GM21529 (cell line): ENCODE data around the gene LSS.
A peak's percentile ranks its signal among the peaks of the same experiment; 100 is the strongest.
"Not testable (repeated sequence)": the region's sequence is repeated elsewhere in the genome, so short reads cannot be mapped to it uniquely, and the experiment has no call there.

Experiments used
- ATAC-seq: cut with Tn5 transposase; IDR thresholded peaks from one replicate; pipeline ENCODE4 v1.9.1; 2021; ENCODE audit not compliant: unreplicated experiment

LSS gene

GRCh38 chr21:46246345-46246744 lies 17.8 kb upstream of the LSS start:
- ATAC-seq: no peak

DNA sequence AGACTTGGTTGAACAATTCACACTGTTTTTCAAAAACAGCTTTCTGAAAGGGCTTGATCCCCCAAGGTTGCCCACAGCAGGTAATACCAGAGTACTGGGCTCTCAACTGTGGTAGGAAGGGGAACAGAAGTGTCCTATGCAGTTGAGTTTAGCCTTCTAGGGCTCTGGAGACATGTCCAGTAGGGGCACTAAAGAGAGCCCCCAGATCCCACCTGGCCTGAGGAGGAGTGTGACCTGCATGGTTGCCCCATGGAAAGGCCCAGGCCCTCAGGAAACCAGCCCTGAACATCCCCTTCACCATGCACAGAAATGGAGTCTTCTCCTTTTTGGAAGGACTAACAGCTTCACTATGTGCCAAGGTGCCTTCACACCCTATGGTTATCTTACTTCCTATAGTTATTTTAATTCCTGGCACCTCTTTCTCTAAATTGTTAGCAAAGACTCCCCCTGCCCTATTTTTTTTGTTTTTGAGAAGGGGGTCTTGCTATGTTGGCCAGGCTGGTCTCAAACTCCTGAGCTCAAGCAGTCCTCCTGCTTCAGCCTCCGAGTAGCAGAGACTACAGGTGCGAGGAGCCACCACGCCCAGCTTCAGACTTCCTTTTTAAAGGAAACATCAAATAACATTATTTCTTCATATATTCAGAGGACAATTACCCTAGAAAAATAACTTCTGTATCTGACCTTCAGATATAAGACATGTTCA lies 16.8 kb upstream of the LSS start:
- no peak for ATAC-seq

DNA sequence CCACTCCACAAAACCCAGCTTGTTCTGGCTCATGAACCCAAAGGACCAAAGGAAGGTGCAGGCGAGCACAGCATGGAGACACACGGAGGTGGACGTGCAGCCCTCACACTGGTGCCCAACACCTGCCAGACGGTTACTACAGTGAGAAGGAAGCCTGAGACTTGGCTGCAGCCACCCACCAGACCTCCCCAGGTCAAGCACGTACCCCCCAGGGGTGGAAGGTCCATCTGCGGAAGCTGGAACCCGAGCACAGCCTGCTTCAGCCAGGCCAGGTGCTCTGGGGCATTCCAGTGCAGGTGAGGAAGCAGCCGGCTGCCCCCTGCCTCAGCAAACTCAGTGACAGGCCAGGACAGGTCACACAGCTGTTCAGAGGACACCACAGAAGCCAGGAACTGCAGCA lies 16.0 kb upstream of the LSS start:
- ATAC-seq: no peak

DNA sequence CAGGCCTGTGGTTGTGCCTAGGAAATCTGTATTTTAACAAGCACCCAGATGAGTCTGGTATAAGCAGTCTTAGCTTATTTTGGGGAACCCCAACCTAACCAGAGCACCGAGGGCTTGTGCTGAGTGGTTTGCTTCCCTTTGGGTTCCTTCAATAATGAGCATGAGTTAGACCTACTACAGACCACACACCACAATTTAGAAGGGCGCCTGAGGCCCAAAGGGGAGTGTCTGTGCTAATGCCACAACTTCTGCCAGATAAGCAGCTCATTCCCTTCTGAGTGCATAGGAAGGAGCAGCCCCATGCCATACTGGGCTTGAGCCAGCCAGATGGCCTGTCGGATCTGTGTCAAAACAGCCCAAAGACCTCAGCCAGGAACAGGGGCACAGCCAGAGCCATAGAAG lies 15.4 kb upstream of the LSS start:
- no peak for ATAC-seq

GRCh38 chr21:46243325-46243724 lies 14.8 kb upstream of the LSS start:
- ATAC-seq: no peak

DNA sequence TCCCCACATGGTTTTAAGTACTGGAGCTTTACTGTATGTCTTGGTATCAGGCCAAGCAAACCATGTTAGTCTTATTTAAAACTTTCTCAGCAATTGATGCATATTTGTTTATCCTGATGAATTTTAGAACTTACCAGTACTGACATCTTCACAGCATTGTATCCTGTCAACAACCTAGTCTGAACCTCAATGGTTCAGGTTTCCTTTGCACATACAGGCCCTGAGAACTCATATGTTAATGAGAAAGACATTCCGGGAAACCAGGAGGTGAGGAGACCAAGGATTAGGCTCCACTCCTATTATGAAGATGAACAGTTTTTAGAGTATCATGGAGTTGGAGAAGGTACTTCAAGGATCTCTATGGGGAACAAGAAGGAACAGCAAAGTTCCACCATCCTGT lies 13.0 kb upstream of the LSS start:
- not testable (repeated sequence) for ATAC-seq

GRCh38 chr21:46239817-46240325 lies 11.3 kb upstream of the LSS start:
- no peak for ATAC-seq

- no peak for ATAC-seq
These were observed 8.9 kb upstream of the LSS start for GRCh38 chr21:46237474-46237873.

- ATAC-seq: no peak
These were observed 5.9 kb upstream of the LSS start for GRCh38 chr21:46234436-46234950.

DNA sequence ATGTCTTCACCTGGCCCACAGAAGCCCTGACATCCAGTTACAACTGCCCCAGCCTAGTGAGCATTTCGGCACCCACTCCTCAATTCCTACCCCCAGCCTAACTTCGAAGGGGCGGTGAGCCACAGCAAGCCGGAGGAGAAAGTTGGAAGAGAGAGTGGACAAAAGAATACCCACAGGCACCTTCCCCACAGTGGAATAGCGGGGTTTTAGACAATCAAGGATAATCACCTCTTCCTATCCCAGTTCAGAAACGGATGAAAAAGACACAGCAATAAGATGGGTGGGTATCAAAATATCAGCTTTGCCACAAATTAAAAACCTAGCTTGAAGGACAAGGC lies 1.3 kb upstream of the LSS start:
- no peak for ATAC-seq

DNA sequence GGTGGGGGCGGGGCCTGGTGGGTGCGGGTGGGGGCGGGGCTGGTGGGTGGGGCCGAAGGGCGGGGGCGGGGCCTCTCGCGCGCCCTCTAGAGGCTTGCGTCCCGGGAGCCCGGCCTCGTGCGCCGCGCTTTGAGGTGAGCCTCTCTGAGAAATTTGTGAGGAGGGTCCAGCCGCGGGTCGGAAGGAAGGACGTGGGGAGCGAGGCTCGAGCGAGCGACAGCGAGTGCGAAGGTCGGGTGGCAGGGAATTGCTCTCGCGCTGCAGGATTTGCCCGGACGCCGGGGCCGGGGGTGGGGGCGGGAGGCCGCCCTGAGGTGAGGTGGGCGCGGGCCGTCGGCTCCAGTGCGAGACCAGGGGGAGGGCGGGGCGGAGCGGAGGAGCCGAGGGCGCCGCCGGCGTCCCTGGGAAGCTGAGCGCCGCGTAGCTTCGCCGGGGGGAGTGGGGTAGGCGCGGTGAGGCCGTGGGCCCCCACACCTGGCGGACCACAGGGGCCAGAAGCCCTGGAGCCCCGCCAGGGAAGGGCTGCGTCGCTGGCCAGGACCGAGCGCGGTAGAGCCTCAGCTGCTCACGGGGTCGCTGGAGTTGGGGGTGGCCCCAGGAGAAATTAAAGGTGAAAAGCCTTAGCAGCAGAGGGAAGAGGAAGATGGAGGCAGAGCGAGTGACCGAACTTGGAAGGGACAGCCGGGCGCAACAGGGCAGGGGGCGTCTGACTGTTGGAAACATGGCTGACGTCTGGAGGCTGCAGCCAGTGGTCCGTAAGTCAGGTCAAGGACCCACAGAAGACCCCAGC lies 754 bp upstream of the LSS start:
- ATAC-seq: peak; percentile 22

GRCh38 chr21:46227811-46228344 lies 696 bp downstream of the LSS start:
- ATAC-seq: no peak

DNA sequence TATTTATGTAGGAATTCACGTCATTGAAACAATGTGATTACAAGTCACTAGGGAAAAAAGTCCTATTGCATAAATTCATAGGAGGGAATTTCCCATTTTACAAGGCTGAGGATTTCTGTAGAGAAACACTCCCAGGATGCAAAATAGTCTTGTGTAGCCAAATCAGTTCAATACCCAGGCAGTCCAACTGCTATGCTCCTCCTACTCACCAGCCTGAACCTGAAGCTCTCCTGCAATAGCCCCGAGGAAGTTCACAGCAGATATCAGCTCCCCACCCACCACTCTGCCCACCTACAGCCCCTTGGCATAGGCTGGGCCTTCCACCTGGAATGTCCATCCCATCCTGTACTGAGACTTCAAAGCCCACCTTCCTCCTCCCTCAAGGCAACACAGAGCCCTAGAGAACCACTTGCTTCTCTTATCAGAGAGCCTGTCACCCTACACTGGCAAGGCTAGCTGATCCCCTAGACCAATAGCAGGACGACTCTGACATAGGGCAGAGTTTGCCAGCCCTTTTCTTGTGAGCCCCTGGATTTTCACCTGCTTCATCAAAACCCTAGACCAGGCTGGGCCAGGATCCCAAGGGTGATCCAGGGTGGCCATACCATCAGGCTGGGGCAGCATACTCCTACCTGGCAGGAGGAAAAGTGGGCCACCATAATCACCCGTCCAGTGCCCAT lies 1.5 kb downstream of the LSS start:
- peak; percentile 27 for ATAC-seq

DNA sequence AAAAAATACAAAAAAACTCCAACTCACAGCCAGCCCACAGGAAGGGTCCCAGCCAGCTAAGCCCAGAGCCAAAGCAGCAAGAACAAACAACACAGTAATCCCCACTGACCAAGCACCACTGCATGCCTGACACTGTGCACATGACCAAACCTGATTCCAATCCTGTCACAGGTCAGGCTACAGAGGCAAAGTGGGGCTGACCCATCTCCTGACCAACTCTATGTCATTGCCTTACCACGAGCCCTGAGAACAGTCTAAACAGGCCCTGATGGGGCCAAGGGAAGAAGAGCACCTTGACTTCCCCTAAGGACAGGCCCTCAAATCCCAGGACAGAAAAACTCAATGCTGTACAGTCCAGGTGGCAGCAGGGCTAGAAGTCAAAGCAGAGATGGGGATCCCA lies 2.4 kb downstream of the LSS start:
- ATAC-seq: no peak

DNA sequence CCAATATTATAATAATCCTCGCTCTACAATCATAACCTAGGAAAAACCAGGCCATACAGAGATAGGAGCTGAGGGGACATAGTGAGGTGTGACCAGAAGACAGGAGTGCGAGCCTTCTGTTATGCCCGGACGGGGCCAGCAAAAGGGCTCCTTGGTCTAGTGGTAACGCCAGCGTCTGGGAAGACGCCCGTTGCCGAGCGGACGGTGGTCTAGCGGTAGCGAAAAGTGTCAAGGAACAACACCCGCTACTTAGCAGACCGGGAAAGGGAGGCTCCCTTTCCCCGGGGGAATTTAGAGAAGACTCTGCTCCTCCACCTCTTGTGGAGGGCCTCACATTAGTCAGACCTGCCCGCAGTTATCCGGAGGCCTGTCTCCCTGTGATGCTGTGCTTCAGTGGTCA lies 4.9 kb downstream of the LSS start:
- not testable (repeated sequence) for ATAC-seq

DNA sequence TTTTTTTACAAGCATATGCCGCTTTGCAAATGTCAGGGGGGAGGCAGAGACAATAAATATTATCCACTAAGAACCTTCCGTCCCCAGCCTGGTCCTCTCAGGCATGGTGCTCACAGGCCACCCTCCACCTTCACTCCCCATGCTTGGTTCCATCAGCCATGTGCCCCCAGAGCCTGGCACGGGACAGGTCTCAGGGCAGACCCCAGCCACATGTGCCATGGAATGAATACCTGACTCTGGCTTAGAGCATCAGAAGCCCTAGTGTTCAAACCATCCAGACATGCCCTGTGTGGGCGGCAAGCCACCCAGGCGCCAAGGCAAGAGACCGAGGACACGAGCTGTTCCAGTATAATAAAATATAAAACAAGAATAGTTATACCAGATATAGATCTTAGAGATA lies 5.4 kb downstream of the LSS start:
- ATAC-seq: no peak

- ATAC-seq: no peak
These were observed 6.0 kb downstream of the LSS start for GRCh38 chr21:46222436-46223116.

DNA sequence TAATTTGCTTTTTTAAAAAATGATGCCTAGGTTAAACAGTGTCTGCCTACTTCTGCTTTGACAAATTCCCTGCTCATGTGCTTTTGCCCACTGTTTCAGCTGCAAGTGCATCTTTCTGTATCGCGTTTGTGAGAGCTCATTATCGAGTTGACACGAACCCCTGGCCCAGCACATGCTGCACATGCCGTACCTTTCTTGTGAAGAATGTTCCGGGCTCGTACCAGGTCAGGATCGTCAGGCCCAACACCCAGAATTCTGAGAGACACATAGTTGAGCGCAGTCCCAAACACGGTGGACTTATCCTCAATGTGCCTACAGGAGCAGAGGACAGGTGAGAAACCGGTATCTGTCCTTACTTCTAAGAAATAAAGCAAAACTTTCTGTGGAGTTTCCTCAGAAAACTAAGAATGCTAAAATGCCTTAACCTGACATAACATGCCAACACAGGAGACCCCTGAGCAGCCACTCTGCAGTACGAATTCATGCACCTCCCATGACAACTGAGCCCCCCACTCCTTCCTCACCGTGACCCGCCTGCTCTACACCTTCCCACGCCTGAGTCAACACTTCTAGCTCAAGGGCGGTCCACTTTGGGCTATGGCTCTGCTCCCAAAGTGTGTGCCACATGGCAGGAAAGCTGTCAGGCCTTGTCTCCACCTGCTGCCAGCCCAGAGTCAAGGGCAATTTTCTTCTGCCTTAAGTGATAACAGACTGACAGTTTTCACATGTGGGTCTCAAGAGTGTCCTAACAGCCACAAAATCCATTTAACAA lies 6.7 kb downstream of the LSS start:
- ATAC-seq: no peak

GRCh38 chr21:46220847-46221246 lies 7.7 kb downstream of the LSS start:
- no peak for ATAC-seq

DNA sequence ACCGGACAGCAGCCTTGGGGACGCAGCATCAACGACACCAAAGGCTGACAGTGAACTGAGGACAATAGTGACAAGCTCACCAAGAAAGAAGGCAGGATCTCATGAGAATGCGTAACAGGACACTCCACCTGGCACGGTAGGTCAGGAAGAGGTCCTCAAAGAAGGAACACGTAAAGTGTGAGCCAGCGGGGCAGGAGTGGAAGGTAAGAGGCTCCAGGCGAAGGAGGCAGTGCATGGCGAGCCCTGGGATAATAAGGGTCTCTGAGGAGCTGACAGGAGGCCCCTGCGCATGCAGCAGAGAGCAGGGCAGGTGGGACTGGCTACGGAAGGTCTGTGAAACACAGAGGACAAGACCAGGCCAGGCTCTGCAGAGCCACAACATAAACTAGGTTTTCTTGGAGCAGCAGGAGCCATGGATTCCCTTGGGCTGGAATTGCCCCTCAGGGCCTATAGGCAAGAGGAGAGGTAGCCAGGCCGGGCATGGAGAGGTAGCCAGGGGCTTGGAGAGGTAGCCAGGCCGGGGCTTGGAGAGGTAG lies 8.2 kb downstream of the LSS start:
- ATAC-seq: no peak
